ENCODE measurements around the gene BMP4.

The BMP4 gene

DNA sequence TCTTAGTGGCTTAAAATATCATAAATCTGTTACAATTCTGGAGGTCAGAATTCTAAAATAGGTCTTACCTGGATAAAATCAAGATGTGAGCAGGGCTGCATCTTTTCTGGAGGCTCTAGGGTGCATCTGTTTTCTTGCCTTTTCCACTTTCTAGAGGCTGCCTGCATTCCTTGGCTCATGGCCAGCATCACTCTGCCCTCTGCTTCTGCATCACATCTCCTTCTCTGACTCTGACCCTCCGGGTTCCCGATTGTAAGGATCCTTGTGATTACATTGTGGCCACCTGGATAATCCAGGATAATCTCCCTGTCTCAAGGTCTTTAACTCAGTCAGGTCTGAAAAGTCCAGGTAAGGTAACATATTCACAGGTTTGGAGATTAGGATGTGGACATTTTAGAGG, 11.0 kb upstream of the BMP4 start:
- Histone ChIP-seq H3K9me3 (ENCODE audit: control insufficient read depth, low read length) (no peaks in the 10 kb centered on the region), H3K27ac (ENCODE audit: insufficient read depth, low read length, poor library complexity, severe bottlenecking) (no peak overlapping the region), H3K4me3 (ENCODE audit: insufficient read depth, low read depth, low read length, poor library complexity, severe bottlenecking) (no peak overlapping the region), H3K4me1 (ENCODE audit: control insufficient read depth, insufficient read depth, low read length, poor library complexity, severe bottlenecking) (no peaks in the 10 kb centered on the region), H3K36me3 (ENCODE audit: control insufficient read depth, insufficient read depth, low read length) (no peaks in the 10 kb centered on the region), H3K27me3 (replicated peaks; ENCODE audit: control insufficient read depth, insufficient read depth, low read length, poor library complexity, severe bottlenecking) (peaks cover 2% of the 10 kb centered on the region)
- DNase-seq = no peak

DNA sequence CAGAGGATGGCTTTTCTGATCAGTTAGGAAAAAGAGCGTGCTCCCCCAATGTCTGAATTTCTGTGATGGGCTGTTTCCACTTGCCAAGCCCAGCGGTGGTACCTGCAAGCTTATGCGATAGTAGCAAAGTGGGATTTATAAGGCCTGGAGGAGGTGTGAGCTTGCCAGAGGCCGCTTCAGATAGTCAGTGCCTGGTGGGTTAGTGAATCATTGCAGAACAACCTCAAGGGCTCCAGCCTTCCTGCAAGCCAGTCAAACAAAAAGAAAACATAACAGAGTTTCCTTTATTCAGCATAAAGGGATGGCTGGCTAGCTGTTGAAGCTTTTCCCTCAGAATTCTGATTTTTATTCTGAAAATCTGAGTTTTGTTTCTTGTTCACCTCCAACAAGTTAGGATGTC, 7.6 kb upstream of the BMP4 start:
- H3K27me3 ChIP-seq (replicated peaks; ENCODE audit: control insufficient read depth, insufficient read depth, low read length, poor library complexity, severe bottlenecking) = peaks cover 5% of the 10 kb centered on the region

DNA sequence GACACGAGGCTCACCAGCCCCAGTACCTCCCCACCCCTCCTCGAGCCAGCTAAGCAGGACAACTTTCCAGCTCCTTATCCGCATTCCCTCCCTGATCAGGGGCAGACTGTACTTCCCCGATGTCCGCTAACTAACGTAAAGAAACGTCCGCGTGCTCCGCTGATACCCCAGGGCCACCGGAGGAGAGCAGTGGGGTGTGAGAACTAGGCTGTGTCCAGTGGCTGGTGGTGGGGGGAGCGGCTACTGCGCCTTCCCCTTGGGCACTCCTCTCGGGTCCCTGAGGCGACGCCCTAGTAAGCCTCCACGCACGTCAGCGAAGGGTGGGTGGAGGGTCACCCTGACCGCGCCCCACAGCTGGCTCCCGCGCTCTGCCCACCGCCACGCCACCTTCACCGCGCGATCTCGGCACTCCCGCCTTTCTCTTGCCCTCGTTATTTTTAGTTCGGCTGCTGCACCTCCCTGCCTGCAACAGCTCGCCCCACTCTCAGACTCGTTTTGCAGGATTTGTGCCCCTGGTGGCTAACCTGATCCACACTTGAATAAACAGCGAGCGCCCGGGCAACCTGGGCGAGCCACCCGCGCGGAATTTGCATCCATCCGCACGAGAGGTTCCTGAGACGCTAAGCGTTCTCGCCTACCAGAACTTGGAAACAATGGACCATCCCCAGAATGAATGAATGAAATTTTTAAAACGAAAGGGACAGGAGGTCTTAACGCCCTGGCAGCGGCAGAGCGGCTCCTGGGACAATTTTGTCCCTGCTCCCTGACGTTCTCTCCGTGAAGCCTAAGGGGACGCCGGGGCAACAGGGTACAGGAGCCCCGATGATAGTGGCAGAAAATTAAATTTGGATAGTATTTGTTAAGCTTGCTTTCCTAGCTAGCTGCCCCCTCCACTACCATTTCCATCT, 6.9 kb upstream of the BMP4 start:
- Histone ChIP-seq H3K27me3 (replicated peaks; ENCODE audit: control insufficient read depth, insufficient read depth, low read length, poor library complexity, severe bottlenecking) (peaks cover 5% of the 10 kb centered on the region), H3K36me3 (ENCODE audit: control insufficient read depth, insufficient read depth, low read length) (no peaks in the 10 kb centered on the region), H3K27ac (ENCODE audit: insufficient read depth, low read length, poor library complexity, severe bottlenecking) (no peak overlapping the region), H3K9me3 (ENCODE audit: control insufficient read depth, low read length) (no peaks in the 10 kb centered on the region), H3K4me3 (ENCODE audit: insufficient read depth, low read depth, low read length, poor library complexity, severe bottlenecking) (no peak overlapping the region), H3K4me1 (ENCODE audit: control insufficient read depth, insufficient read depth, low read length, poor library complexity, severe bottlenecking) (no peaks in the 10 kb centered on the region)
- DNase-seq = no peak

More for the DNA sequence above, 7.6 kb upstream of the BMP4 start:
- H3K36me3 ChIP-seq (ENCODE audit: control insufficient read depth, insufficient read depth, low read length) = no peaks in the 10 kb centered on the region
- no peak overlapping the region for H3K27ac ChIP-seq (ENCODE audit: insufficient read depth, low read length, poor library complexity, severe bottlenecking)
- H3K4me1 ChIP-seq (ENCODE audit: control insufficient read depth, insufficient read depth, low read length, poor library complexity, severe bottlenecking) = no peaks in the 10 kb centered on the region
- no peak overlapping the region for H3K4me3 ChIP-seq (ENCODE audit: insufficient read depth, low read depth, low read length, poor library complexity, severe bottlenecking)
- no peak for DNase-seq
- H3K9me3 ChIP-seq (ENCODE audit: control insufficient read depth, low read length) = no peaks in the 10 kb centered on the region

DNA sequence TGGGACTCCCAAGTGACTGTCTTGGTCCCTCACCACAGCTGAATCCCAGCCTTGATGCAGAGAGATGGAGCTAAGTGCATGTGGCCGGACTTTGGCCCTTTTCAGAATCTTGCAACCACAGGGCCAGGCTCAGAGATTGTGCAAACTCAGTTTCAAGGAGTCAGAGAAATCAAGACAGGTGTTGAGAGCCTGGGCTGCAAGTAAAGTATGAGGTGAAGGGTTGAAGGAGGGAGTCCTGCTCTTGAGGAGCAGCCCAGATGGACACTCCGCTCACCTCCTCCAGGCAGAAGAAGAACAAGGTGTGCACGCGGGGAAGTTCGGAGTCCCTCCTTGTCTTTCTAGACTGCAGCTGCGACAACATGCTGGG, 6.3 kb upstream of the BMP4 start:
- Histone ChIP-seq H3K4me1 (ENCODE audit: control insufficient read depth, insufficient read depth, low read length, poor library complexity, severe bottlenecking) (no peaks in the 10 kb centered on the region), H3K9me3 (ENCODE audit: control insufficient read depth, low read length) (no peaks in the 10 kb centered on the region), H3K27ac (ENCODE audit: insufficient read depth, low read length, poor library complexity, severe bottlenecking) (no peak overlapping the region), H3K27me3 (replicated peaks; ENCODE audit: control insufficient read depth, insufficient read depth, low read length, poor library complexity, severe bottlenecking) (peaks cover 5% of the 10 kb centered on the region), H3K4me3 (ENCODE audit: insufficient read depth, low read depth, low read length, poor library complexity, severe bottlenecking) (no peak overlapping the region), H3K36me3 (ENCODE audit: control insufficient read depth, insufficient read depth, low read length) (no peaks in the 10 kb centered on the region)
- no peak for DNase-seq

DNA sequence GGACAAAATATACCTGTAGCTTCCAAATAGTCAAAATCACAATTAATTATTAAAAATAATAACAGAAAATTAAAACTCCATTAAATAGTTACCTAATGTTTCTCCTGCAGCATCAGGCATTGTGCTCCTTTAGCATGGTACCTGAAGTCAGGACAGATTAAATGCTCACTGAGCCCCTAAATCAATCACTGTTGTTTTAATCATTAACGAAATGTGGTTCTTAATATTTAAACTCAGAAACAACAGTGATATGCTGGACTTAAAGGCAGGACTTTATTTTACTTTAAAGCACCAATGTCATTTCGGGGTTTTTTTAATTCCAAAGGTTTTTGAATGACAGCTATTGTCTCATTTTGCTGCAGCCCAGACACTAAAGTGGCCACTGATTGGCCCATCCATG, 2.0 kb upstream of the BMP4 start:
- peaks cover 19% of the 10 kb centered on the region for H3K4me1 ChIP-seq (ENCODE audit: control insufficient read depth, insufficient read depth, low read length, poor library complexity, severe bottlenecking)
- peaks cover 25% of the 10 kb centered on the region for H3K27me3 ChIP-seq (replicated peaks; ENCODE audit: control insufficient read depth, insufficient read depth, low read length, poor library complexity, severe bottlenecking)
- H3K4me3 ChIP-seq (ENCODE audit: insufficient read depth, low read depth, low read length, poor library complexity, severe bottlenecking) = no peak overlapping the region
- no peaks in the 10 kb centered on the region for H3K9me3 ChIP-seq (ENCODE audit: control insufficient read depth, low read length)
- no peaks in the 10 kb centered on the region for H3K36me3 ChIP-seq (ENCODE audit: control insufficient read depth, insufficient read depth, low read length)
- no peak for DNase-seq
- no peak overlapping the region for H3K27ac ChIP-seq (ENCODE audit: insufficient read depth, low read length, poor library complexity, severe bottlenecking)

DNA sequence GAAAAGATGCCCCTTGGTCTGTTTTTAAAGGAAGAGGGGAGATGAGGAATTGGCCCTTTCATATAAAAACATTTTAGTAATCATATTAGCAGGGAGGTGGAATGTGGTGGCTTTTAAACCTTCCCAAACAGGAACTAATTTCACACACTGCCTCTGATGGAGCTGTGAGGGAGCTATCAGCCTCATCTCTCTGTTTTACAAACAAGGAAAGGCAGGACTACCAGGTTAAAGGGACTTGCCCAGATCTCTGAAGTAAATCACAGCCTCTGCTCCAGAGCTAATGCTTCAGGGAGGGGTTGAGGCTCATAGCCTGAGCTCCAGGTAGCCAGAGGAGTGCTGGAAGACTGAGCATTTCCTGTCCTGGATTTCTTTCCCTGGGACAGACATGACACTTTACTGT, 1.1 kb upstream of the BMP4 start:
- H3K4me1 ChIP-seq (ENCODE audit: control insufficient read depth, insufficient read depth, low read length, poor library complexity, severe bottlenecking) = peaks cover 19% of the 10 kb centered on the region
- H3K27me3 ChIP-seq (replicated peaks; ENCODE audit: control insufficient read depth, insufficient read depth, low read length, poor library complexity, severe bottlenecking) = peaks cover 24% of the 10 kb centered on the region
- DNase-seq = no peak

DNA sequence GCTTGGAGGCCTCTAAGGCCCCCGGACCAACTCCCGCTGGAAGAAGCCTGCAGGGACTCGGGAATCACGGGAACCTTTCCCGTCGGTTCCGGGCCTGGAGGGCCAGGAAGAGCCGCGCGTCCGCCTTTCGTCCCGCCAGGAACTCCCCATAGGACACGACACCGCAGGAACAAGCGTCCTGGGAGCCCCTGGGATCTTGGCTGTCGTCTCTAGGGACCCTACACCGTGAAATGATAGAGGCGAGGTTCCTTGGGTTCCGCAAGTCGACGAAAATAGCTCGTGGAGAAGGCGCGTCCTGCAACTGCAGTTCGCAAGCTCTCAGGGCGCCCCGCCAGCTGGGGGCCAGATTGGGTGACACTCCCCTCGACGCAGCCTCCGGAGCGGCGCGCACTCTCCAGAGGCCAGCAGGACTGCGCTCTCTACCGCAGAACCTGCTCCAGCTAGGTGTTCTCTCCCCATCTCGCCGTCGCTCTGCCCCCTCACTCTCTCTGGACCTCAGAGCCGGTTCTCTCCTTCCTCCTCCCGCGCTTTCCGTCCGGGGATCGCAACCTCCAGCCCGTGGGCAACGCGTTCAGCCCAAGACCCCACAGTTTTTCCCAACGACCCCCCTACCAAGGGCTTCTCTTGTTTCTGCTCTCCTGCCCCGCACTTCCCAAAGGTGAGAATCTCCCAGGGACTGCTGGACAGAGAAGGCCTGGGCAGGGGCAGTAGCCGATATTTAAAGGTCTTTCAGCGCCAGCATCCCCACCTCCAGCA, 776 bp downstream of the BMP4 start:
- no peak for DNase-seq
- H3K9me3 ChIP-seq (ENCODE audit: control insufficient read depth, low read length) = no peaks in the 10 kb centered on the region
- no peak overlapping the region for H3K27ac ChIP-seq (ENCODE audit: insufficient read depth, low read length, poor library complexity, severe bottlenecking)
- H3K27me3 ChIP-seq (replicated peaks; ENCODE audit: control insufficient read depth, insufficient read depth, low read length, poor library complexity, severe bottlenecking) = peaks cover 20% of the 10 kb centered on the region
- peak overlapping the region; percentile 54 for H3K4me3 ChIP-seq (ENCODE audit: insufficient read depth, low read depth, low read length, poor library complexity, severe bottlenecking)
- no peaks in the 10 kb centered on the region for H3K36me3 ChIP-seq (ENCODE audit: control insufficient read depth, insufficient read depth, low read length)
- peaks cover 19% of the 10 kb centered on the region for H3K4me1 ChIP-seq (ENCODE audit: control insufficient read depth, insufficient read depth, low read length, poor library complexity, severe bottlenecking)

More for the DNA sequence above, 1.1 kb upstream of the BMP4 start:
- no peaks in the 10 kb centered on the region for H3K36me3 ChIP-seq (ENCODE audit: control insufficient read depth, insufficient read depth, low read length)
- H3K4me3 ChIP-seq (ENCODE audit: insufficient read depth, low read depth, low read length, poor library complexity, severe bottlenecking) = no peak overlapping the region
- H3K9me3 ChIP-seq (ENCODE audit: control insufficient read depth, low read length) = no peaks in the 10 kb centered on the region
- no peak overlapping the region for H3K27ac ChIP-seq (ENCODE audit: insufficient read depth, low read length, poor library complexity, severe bottlenecking)

DNA sequence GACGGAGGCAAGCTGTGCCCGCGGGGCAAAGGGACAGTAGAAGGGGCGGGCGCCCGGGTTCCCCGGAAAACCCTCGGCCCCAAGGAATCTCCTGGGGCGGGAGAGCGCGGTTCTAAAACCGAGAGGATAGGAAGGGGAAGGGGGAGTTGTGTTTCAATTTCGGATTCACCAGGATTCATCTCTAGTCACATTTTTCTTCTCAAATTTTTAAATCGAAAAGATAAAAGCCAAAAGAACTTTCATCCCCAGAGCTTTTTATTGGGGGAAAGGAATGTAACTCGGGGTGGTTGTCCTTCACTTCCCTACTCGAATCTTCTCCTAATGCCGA, 1.4 kb downstream of the BMP4 start:
- Histone ChIP-seq H3K4me3 (ENCODE audit: insufficient read depth, low read depth, low read length, poor library complexity, severe bottlenecking) (peak overlapping the region; percentile 54), H3K27ac (ENCODE audit: insufficient read depth, low read length, poor library complexity, severe bottlenecking) (no peak overlapping the region), H3K4me1 (ENCODE audit: control insufficient read depth, insufficient read depth, low read length, poor library complexity, severe bottlenecking) (peaks cover 19% of the 10 kb centered on the region), H3K27me3 (replicated peaks; ENCODE audit: control insufficient read depth, insufficient read depth, low read length, poor library complexity, severe bottlenecking) (peaks cover 20% of the 10 kb centered on the region), H3K36me3 (ENCODE audit: control insufficient read depth, insufficient read depth, low read length) (no peaks in the 10 kb centered on the region), H3K9me3 (ENCODE audit: control insufficient read depth, low read length) (no peaks in the 10 kb centered on the region)
- DNase-seq = no peak

DNA sequence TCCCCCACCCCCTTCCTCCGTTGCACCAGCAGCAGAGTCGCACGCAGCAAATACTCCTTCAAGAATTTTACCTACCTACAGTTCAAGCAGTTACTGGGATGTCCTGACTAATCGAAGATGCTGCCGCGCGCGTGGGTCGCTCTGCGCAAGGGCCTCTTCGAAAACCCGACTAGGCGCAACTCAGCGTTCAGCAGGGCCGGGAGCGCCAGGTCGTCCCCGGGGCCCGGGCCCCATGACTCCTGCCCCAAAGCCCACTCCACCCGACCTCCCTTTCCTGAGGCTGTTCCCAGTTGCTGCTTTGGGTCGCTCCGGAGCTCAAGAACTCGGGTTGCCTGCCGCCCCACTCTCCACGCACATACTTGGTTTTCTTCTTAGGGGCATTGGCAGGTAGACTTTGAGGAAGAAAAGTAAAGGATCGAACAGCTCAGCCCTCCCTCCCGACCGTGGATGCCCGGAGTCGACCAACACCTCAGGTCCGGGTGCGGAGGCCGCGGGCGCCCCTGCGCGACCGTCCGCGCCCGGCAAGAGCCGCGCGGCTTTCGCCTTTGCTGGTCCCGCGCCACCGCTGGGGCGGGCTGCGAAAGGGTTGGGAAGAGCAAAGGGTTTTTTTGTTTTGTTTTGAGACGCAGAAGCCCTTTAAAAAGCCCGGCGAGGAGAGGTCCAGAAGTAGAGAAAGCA, 1.9 kb downstream of the BMP4 start:
- H3K27ac ChIP-seq (ENCODE audit: insufficient read depth, low read length, poor library complexity, severe bottlenecking) = no peak overlapping the region
- no peak for DNase-seq

More for the DNA sequence above, 1.9 kb downstream of the BMP4 start:
- Histone ChIP-seq H3K36me3 (ENCODE audit: control insufficient read depth, insufficient read depth, low read length) (no peaks in the 10 kb centered on the region), H3K4me3 (ENCODE audit: insufficient read depth, low read depth, low read length, poor library complexity, severe bottlenecking) (peak overlapping the region; percentile 54), H3K27me3 (replicated peaks; ENCODE audit: control insufficient read depth, insufficient read depth, low read length, poor library complexity, severe bottlenecking) (peaks cover 20% of the 10 kb centered on the region), H3K4me1 (ENCODE audit: control insufficient read depth, insufficient read depth, low read length, poor library complexity, severe bottlenecking) (peaks cover 19% of the 10 kb centered on the region), H3K9me3 (ENCODE audit: control insufficient read depth, low read length) (no peaks in the 10 kb centered on the region)

All from effector memory CD4-positive, alpha-beta T cell (primary cell).